Activated CD4-positive, CD25-positive, alpha-beta regulatory T cell treated with anti-CD3 and anti-CD28 coated beads, Interleukin-2, amount 50 U/mL, for 16 hours (primary cell): ENCODE results near the gene DIPK1C.

ENCODE experiments used
- DNase-seq: peaks from one replicate; pipeline ENCODE4 v3.0.0-alpha.2; 2020; ENCODE audit warnings: low read depth, low spot score

Gene DIPK1C

DNA sequence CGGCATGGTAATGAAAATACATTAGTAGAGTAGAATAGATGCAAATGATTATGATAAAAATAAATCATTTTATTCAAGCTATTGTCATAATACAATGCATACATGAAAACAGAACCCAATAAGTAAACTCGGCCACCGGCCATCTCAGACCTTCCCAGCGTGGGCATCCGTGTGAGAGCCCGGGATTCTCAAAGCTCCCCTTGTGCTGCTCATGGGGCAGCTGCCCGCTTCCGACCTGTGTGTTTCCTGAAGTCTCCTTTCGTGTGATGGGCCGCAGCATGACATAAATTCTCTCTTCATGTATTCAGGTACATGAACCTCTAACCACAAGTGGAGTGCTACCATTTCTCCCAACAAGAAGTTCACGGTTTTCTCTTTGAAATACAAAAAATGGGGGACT lies 25.6 kb upstream of the DIPK1C start:
- no peak for DNase-seq

DNA sequence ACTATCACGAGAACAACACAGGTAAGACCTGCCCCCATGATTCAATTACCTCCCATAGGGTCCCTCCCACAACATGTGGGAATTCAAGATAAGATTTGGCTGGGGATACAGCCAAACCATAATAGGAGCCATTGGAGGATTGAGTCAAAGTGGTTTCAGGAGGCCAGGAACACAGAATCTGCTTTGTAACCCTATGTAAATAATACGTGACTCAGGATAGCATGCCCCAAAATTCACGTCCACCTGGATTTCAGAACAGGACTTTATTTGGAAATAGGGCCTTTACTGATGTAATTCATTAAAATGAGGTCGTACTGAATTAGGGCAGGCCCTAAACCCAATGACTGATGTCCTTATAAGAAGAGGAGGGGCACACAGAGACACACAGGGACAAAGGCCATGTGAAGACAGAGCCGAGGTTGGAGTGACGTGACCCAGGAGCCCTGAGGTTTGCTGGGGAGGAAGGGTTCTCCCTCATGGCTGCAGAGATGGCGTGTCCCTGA lies 23.1 kb upstream of the DIPK1C start:
- DNase-seq: no peak

DNA sequence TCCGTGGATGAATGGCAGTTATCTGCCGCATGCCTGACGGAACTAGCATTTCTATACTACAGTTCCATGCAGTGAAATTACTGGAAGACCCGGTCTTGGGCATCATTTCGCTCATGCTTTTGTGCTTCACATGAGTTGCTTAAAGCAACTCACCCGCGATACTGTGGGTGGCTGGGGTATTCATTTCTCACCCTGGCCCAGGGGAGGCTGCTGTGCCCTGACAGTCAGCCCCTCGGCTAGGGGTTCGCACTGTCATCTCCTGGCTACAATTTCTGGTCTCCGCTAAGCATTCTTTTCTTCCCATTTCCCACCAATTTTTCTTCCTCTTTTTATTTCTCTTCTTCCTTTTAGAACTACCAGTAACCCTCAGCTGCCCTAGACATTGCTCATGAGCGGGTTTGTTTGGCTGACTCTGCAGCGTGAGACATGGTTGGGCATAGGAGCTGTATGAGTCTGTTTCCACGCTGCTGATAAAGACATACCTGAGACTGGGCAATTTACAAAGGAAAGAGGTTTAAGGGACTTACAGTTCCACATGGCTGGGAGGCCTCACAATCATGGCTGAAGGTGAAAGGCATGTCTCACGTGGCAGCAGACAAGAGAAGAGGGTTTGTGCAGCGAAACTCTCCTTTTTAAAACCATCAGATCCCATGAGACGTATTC lies 22.5 kb upstream of the DIPK1C start:
- DNase-seq: no peak

DNA sequence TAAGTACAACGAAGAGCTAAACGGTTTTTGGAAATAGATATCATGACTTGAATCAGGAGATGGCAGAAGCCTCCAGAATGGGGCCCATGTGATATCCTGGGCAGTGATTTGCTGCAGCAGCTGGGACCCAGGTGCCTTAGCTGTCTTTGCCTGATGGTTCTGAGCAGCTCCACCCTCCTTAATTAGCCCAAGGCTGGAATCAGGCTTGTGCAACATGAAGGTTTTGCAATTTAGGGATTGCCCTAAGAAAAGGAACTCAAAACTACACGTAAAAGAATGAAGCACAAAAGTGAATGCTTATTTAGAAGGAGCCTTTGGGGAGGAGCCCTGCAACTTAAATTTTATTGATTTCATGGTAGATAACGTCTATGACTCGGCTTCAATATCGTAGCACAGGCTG lies 21.8 kb upstream of the DIPK1C start:
- DNase-seq: no peak

DNA sequence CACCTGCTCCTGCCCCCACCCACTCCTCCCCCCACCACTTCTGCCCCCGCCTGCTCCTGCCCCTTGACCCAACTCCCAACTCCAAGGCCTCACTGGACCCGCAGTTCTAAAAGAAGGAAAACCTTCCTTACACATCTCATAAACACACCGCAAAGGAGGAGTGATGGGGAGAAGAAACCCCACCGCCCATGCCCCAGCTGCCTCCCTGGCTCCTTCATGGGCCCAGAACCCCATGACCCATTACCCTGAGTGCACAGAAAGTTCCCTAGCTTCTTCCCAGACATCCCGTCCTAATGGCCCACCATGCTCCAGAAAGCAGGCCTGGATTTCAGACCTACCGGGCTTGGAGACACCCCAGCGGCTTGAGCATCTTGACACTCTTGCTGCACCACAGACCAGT lies 21.2 kb upstream of the DIPK1C start:
- DNase-seq: no peak

DNA sequence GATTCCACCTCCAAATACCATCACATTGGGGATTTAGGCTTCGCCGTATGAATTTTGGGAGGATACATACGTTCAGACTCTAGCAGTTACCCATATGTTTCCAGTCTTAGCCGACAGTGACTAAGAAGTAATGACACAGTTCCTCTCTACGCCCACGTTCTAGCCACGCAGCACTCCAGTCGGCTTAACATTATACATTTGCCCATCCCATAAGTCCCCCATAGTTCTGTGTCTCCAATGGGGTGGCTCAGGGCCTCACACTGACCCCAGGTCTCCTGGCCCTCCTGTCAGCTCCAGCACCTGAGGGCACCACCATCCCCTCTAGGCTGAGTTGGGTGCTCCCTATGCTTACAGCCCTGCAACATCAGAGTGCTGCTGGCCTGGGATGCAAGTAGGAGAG lies 20.7 kb upstream of the DIPK1C start:
- DNase-seq: no peak

DNA sequence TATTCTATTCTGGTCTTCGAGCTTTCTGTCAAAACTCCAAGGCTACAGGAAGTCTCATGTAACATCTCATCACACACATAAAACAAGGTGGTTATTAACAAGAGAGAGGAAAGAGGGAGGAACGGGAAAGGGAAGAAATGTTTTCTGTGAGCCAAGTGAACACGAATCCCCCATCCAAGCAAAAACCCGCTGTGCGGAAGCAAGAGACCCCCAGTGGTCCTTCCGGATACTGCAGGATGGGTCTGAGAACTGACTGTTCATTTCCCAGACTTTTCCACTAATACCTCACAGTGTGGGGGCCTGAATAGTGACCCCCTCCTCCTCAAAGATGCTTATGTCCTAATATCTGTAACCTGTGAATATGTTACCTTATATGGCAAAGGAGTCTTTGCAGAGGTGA lies 19.0 kb upstream of the DIPK1C start:
- no peak for DNase-seq

DNA sequence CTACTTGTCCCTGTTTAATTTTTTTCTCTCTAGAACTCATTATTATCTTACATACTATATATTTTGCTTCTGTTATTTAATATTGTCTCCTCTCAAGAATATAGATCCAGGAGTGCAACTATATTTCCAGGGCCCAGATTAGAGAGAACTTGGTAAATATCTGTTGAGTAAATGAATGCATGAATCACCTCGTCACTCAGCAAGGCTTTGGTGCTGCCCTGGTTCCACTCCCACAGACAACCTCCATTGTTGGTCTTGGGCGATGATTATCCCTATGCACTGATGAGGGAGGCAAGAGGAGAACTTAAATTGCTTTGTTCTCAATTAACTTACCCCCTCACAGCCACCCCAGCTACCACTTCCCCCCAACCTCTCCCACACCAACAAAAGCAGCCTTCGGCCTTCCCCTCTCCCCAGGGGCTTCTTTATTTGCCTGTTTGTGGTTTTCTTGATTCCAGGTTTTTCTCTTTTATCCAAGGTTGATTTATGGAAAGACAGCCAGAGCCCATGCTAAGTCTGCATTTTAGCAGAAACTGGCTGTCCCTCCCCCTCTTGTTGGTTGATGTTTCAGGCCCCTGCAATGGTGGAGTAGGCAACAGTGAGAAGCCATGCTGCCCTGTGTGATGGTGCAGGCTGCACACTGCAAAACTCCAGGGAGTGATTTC lies 17.0 kb upstream of the DIPK1C start:
- no peak for DNase-seq

DNA sequence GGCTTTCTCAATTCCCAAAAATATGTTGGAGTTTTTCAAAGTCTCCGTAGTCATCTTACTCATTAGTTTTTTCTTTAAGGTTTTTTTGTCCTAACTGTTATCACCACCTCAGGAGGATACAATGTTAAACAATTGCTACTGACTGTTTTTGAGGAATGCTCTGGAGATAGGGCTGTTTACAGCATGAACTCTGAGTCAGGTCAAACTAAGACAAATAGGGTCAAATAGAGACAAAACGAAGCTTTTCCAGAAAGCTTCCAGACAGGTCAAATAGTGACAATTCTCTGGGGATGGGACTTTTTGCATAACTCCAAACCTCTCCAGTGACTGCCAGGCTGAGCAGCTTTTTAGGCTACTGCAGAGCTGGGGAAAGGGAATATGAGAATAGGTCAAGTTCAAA lies 15.2 kb upstream of the DIPK1C start:
- no peak for DNase-seq

DNA sequence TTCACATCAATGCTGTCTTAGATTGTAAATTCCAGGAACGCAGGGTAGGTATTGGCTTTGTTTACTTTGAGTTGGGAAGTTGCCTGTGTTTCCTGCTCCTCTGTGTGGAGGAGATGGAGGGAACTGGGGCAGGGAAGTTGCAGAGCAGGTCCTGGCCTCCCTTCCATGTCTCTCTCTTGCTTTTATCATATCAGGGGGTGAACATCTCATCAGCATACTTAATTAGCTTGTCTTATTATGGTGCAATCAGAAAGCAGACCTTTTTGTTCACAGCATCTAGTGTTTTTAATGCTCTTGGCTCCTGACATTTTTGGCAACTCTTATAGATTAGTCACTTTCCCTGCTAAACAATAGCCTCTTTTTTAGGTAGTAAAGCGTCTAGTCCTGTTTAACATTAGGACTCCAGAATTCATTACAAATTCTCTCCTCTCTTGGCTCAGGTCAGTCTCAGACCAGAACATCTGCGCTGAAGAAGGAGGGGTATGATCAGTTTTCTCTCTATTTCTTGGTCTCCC lies 11.5 kb upstream of the DIPK1C start:
- no peak for DNase-seq

DNA sequence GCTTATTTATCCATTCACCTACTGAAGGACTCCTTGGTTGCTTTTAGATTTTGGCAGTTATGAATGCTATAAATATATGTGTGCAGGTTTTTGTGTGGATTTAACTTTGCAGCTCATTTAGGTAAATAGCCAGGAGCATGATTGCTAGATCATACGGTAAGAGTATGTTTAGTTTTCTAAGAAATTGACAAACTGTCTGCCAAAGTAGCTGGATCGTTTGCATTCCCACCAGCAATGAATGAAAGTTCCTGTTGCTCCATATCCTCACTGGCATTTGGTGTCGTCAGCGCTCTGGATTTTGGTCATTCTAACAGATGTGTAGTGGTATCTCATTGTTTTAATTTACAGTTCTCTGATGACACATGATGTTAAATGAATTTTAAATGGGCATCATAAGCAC lies 8.7 kb upstream of the DIPK1C start:
- no peak for DNase-seq

DNA sequence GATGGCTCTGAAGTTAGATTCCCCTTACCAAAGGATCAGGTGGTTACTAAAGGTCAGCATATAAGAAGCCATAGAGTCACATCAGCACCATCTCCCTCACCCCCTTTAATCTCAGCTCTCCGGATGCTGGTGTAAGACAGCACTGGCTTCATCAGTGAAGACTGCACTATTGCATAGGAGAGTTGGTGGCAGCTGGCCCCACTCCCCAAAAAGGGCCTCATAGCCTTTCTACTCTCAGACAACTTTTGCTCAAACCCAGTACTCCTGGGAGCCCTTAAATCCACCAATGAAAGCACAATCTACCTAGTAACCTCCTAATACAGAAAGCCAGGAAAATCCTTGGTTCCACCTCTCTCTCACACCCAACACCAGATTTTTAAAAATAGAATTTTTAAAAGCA lies 6.9 kb upstream of the DIPK1C start:
- no peak for DNase-seq

DNA sequence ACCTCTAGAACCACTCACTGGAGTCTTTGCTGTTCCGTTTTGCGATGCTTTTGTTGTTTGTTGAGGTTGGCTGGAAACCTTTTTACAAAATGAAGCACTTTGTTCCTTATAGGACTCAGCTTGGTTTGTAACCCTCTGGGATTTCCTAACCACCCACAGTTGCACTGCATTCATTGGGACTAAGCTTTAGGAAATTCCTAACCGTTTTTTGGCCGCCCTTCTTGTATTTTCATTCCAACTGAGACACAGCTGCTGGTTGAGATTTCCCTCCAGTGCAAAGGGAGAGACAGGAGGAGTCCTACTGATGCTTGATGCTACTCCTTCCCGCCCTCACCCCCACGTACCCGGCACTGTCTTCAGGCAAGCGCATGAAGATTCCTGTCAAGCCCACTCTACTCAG lies 6.1 kb upstream of the DIPK1C start:
- no peak for DNase-seq

DNA sequence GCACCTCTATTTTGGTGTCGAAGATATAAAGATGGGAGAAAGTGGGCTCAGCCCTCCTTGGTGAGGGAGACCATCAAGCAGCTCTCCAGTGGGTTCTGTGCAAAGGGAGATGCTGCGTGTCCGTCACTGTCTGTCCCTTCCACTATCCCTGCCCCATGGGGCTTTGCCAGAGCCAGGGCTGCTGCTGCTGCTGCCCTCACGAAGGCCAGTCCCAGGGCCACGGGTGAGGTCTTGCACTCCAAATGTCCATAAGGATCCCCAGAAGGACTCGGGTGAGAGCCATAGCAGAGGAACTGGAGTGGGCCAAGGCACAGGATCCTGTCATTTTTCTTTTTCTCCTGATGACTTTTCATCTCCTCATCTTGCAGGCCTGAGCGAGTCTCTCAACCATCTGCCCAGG lies 3.7 kb upstream of the DIPK1C start:
- DNase-seq: no peak

DNA sequence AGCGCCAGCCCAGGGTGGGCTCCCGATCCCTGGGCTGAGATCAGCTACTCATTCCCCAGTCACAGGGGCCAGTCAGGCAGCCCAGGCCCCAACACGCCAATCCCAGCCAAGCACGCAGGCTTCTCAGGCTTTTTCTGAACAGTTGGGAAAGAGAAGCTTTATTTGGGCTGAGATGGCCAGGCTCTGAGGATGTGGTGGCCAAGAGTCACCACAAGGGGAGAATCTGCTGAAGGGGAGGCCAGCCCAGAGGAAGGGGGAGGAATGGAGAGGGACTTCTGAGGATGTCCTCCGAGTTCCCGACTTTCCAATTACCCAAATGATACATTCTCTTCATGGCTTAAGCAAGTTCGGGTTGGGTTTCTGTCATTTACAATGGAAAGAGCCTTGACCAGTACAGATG lies 2.8 kb upstream of the DIPK1C start:
- DNase-seq: no peak

DNA sequence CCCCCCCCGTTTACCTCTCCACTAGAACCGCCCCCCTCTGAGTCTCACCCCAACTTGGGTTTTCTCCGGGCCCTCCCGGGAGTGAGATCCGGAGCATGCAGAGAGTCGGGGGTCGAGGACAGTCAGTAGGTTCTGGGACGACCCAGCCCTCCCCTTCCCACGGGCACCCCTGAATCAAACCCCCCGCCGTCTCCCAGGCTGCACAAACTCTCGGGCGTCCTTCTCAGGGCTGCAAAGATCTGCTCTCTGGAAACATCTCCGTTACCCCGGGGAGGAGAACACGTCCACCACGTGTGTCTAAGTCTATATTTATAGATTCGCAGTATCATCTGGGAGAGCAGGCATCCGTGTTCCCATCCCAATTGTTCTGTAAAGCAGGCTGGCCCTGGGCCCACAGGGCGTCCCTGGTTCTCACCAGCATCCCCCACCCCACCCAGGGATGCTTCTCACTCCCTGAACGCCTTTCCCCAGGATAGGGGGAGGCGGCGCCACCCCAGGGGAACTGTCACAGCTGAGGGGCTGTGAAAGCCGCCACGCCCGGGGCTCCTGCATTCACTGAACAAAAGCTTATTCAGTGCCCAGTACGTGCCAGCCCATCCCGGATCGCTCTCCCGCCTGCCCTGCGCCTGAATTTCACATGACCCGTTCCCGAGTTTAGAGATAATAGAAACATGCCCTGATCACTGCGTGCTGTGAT lies 765 bp upstream of the DIPK1C start:
- DNase-seq: no peak

DNA sequence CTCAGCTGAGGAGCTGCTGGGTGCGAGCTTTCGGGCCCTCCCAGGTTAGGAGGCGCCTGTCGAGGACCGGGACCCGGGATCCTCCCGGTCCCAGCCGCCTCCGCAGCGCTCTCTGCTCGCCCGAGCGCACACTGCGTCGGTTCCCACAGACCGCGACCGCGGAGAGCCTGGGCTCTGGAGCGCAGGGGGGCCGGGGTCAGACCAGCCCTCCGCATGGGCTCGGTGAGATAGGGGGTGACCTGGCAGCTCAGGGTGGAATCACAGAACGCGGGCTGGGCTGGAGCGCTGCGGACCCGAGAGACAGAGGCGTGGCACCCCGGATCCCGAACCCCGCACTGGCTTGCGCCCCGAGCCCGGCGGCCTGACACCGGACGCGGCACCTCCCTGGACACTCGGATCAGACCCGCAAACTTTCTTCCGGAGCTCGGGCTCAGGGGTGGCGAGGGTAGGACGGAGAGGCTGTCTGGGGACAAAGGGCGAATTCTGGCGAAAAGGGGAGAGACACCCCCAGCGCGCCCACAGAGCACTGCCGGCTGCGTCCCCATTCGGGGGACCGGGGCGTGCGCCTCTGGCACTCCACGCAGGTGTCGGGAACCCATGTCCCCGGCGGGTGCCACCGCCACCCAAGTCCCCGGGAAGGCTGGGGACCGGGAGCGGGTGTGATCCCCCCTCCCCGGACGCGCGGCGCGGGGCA lies 612 bp downstream of the DIPK1C start:
- no peak for DNase-seq

DNA sequence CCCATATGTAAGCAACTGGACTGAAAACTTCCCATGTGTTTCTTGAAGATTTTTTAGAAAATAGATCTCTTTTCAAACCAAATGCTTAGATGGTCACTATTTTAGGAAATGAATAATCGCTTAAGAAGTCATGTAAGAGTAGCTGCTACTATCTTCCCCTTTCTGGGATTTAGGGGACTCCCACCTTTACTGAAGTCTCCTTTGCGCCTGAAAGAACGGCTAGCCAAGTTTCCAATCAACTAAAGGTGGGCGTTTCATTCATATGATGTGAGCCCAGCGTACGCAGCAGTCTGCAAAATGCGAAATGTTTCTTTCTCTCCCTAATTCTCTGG lies 1.1 kb downstream of the DIPK1C start:
- DNase-seq: no peak

DNA sequence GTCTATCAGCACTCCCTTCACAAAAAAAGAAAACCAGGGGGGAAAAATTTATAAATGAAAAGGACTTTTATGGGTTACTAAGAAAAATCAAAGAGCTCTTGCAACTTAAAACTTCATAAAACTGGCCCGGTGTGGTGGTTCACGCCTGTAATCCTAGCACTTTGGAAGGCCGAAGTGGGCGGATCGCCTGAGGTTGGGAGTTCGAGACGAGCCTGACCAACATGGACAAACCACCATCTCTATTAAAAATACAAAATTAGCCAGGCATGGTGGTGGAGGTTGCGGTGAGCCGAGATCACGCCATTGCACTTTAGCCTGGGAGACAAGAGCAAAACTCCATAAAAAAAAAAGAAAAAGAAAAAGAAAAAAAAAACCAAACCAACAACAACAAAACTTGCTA lies 1.7 kb downstream of the DIPK1C start:
- no peak for DNase-seq

DNA sequence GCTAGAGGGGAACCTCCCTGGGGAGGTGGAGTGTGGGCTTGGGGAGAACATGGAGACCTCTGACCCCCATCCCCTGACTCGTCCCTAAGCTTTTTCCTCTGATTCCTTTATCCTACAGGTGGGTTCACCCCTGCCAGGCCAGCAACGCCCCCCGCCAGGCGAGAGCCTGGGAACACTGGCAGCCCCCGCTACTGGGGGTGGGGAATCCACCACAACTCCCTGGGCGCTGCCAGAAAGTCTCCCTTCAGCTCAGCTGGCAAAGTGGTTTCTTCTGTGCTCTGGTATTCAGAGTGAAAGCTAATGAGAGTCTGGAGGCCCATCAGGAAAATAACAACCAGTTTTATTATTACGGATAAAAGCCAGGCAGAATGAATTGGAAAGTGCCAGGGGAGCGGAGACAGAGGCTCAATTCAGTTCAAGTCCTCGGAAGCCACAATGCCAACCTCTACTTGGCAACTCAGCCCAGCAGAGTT lies 2.8 kb downstream of the DIPK1C start:
- DNase-seq: no peak

DNA sequence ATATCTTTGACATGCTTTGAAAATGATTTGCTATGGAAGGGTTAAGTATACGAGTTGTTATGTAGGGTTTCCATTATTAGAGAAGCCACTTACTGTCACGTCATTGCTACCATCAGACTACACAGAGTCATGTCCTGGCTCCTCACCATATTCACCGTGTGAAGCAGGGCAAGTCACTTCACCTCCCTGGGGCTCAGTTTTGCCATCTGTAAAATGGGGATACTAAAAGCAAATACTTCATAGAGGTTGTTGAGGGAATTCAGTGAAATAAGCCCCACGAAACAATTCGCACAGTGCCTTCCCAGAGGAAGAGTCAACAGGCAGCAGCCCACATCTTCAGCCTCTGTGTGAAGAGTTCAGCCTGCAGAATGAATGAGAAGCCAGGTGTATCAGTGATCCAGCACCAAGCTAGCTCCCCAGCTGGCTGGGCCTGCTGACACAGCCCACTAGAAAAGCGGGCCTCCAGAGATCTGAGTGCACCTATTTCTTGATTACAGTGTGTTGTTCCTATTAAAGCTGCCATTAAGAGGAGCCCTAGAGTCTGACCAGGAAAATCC lies 3.4 kb downstream of the DIPK1C start:
- no peak for DNase-seq

DNA sequence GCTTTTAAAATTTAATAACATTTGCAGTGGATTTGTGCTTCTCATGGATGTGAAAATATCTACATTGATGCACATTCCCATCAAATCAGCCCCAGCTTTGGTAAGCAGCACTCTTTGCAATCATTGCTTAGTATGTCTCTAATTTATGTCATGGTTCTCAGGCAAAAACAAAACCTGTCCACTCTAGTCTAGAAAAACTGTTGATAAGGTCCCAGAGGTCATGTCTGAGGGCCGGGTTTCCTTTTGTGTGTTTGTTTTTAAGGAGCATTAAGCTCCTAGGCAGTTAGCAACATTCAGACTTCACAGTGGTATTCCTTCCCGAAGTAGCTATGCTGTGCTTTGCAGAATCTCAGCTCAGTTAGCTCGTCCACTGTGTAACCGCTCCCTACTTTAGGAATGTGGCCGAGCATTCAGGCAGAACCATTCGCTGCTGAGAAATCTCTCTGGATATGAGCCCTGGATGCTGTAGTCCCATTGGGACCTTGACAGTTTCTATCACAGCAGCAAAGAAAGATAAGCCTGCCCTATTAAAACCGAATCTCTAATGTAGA lies 4.0 kb downstream of the DIPK1C start:
- no peak for DNase-seq
